Testis (tissue), 2 donors: ENCODE measurements around the gene ZNRF3.

Source experiments
- POLR2A ChIP-seq: fragments of 450-650 bp; IDR thresholded peaks from one replicate; pipeline ENCODE4 v1.6.1; 2017; ENCODE audit warnings: antibody characterized with exemption, mild to moderate bottlenecking, moderate library complexity
- TF ChIP-seq, protein P1 (sequence below), 3 experiments: fragments of 450-650 bp in 2 of 3; fragments of 200-600 bp in 1 of 3; sonication (generic) in 1 of 3; IDR thresholded peaks; one replicate each; pipeline ENCODE4 v1.5.1; 2016 to 2019; ENCODE audit warnings: antibody characterized with exemption in 3 of 3, mild to moderate bottlenecking in 2 of 3, moderate library complexity in 1 of 3

DNA sequence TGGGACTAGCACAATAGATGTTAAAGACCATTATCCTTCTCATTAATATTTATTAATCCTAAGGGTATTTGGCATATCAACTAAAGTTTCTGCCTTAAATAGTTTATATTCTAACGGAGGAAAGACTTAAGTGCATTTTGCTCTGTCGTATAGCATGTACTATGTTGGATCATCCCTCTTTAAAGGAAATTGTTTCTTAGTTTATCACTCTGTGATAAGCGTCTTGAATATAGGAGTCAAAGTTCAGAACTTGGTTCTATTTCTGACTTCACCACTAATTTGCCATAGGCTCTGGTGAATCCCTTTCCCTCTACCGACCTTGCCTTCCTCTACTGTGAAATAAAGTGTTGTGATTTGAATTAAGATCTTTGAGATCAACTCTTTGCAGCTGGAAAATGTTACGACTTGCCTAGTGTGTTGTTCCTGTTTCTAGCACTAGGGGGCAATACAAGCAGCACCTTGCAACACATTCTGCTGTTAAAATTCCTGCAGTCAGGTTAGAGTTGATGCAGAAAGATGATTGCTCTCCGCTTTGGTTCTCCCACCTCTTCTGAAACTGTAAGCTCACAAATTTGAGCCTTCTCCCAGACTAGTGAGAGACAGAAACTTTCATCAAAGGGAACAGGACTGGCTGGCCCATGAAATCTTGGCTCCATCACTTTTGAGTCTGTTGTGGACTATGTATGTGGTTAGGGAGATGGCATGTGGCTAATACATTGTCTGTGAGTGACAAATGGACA lies 27.8 kb upstream of the ZNRF3 start:
- TF ChIP-seq POLR2A: no peak
- TF ChIP-seq, protein P1, sequence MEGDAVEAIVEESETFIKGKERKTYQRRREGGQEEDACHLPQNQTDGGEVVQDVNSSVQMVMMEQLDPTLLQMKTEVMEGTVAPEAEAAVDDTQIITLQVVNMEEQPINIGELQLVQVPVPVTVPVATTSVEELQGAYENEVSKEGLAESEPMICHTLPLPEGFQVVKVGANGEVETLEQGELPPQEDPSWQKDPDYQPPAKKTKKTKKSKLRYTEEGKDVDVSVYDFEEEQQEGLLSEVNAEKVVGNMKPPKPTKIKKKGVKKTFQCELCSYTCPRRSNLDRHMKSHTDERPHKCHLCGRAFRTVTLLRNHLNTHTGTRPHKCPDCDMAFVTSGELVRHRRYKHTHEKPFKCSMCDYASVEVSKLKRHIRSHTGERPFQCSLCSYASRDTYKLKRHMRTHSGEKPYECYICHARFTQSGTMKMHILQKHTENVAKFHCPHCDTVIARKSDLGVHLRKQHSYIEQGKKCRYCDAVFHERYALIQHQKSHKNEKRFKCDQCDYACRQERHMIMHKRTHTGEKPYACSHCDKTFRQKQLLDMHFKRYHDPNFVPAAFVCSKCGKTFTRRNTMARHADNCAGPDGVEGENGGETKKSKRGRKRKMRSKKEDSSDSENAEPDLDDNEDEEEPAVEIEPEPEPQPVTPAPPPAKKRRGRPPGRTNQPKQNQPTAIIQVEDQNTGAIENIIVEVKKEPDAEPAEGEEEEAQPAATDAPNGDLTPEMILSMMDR (IDR thresholded peaks at IDR 0.05): peak; percentile 93 to 97 (median 95)
